DMS79 (cell line): ENCODE data around the gene COG5.

Experiments used
- DNase-seq: peaks from one replicate; lab custom pipeline; 2025; lab: John Stamatoyannopoulos, UW

COG5 gene

DNA sequence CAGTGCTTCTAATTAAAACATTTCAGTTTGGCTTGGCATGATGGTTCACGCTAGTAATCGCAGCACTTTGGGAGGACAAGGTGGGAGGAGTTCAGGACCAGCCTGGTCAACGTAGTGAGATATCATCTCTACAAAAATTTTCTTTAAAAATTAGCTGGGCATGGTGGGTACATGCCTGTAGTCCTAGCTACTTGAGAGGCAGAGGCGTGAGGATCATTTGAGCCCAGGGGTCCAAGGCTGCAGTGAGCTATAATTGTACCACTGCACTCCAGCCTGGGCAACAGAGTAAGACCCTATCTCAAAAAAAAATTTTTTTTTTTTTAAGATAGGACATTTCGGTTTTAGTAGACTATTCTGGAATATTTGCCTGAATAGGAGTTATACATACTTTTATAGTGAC, 382.5 kb downstream of the COG5 start:
- no peak for DNase-seq

DNA sequence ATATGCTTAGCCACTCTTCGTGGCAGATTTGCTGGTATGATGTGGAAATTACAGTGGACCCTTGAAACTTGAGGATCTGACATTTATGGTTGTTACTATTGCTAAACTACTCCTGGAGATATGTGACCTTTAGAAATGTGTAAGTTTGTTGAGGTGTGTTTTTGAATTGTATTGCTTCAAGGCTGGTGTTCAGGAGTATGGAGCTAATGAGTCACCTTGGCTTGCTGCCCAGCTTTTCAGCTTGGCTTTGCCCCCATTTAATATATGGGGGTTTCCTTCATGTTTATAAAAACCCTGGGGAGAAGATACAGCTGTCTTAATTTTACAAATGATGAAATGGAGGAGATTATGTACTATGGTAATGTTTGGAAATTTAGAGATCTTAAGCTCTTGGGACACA, 383.3 kb downstream of the COG5 start:
- no peak for DNase-seq

DNA sequence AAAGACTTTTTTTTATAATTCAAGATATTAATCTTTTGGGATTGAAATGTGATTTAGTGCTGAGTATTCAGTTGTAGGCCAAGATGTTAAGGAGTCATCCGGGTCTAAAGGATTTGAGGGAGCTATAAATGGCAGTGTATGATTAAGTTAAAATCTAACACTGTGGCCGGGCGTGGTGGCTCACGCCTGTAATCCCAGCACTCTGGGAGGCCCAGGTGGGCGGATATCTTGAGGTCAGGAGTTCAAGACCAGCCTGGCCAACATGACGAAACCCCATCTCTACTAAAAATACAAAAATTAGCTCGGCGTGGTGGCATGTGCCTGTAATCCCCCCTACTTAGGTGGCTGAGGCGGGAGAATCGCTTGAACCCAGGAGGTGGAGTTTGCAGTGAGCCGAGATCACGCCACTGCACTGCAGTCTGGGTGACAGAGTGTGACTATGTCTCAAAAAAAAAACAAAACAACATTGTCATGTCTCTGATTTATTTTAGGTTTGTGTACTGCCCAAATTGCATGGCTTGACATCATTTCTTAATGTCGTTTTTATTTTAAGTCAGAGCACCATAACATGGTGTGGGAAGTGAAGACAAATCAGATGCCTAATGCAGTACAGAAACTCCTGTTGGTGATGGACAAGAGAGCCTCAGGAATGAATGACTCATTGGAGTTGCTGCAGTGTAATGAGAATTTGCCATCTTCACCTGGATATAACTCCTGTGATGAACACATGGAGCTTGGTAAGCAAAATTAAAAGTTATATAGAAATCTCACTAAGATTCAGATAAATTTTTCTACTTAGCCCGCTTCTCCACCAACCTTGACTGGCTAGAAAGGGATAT, 384.2 kb downstream of the COG5 start:
- DNase-seq, result no peak

DNA sequence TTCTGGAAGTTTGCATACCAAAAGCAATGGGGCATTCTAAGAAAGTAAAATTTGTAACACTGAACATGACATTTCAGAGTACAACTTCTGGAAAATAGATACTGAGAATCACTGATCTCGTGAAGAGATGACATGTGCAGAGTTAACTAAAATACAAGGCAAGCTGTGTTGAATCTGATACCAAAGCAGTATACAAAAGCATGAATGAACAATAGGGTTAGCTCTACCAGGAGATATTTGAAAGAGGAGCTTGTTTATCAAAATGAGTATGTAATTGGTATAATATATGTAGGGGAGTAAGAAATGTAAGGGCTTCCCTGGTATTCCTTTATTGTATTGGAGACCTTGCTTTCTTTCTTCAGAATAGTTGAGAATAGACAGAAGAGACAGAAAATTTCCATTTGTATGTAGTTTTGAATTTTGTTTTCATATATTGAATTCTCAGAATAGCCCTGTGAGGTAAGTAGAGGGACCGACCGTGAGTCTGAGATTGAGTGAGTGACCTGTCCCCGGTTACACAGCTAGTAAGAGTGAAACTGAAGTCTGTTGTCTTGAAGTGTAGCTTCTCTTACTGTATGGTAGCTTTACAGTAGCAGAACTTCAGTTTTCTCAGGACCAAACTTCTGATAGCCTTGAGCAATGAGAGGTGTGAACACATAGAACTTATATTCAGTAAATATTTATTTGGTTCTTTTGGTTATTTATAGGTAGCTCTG, 389.9 kb downstream of the COG5 start:
- DNase-seq, result no peak

DNA sequence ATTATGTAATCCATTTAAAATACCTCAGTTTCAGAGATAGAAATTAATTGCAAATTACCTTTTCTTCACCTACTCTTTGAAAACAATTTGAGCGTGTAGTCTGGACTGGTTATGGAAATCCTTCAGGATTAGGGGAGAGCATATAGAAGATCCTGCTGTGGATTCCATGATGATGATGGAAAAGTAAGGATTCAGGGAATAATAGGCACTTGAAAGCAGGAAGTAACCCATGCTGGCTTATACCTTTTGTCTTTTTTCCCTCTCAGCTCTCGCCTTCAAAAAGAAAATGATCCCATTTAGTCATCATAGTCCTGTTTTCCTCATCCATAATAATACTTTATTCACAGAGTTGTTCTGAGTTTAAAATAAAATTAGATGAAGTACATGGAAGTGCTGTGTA, 390.5 kb downstream of the COG5 start:
- DNase-seq, result no peak

DNA sequence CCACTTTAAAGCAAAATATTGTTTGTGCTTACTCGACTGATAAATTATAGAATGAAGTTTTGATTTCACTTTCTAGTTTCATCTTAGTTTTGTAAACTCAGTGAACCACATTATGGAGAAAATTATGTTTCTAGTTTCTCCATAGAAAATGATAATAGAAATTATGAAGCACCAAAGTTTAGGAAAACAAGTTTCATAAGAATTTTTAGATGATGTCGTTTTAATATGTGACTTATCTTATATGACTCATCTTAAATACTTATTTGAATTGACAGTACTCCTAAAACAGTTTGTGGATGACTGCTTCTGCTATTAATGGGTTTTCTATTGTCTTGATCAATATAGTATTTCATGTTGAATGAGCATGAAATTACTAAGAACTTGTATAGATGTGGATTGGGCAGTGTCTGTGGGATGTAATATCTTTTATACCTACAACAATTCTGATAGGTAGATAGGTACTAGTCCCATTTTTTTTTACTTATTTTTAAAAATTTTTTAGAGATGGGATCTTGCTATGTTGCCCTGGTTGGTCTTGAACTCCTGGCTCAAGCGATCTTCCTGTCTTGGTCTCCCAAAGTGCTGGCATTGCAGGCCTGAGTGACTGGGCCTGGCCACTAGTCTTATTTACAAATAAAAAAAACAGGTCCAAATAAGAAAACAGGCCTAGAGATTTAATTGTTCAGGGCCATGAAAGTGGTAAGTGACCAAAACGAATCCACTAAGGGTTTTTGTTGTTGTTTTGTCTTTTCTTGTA, 391.3 kb downstream of the COG5 start:
- no peak for DNase-seq

DNA sequence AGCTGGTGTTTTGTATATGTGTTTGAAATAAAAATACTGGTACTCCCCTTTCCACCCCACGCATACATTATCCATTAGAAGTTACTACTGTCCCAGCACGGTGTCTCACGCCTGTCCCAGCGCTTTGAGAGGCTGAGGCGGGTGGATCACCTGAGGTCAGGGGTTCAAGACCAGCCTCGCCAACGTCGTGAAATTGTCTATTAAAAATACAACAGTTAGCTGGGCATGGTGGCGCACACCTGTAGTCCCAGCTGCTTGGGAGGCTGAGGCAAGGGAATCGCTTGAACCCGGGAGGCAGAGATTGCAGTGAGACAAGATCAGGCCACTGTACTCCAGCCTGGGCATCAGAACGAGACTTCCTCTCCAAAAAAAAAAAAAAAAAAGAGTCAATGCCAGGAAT, 392.2 kb downstream of the COG5 start:
- DNase-seq, result no peak

DNA sequence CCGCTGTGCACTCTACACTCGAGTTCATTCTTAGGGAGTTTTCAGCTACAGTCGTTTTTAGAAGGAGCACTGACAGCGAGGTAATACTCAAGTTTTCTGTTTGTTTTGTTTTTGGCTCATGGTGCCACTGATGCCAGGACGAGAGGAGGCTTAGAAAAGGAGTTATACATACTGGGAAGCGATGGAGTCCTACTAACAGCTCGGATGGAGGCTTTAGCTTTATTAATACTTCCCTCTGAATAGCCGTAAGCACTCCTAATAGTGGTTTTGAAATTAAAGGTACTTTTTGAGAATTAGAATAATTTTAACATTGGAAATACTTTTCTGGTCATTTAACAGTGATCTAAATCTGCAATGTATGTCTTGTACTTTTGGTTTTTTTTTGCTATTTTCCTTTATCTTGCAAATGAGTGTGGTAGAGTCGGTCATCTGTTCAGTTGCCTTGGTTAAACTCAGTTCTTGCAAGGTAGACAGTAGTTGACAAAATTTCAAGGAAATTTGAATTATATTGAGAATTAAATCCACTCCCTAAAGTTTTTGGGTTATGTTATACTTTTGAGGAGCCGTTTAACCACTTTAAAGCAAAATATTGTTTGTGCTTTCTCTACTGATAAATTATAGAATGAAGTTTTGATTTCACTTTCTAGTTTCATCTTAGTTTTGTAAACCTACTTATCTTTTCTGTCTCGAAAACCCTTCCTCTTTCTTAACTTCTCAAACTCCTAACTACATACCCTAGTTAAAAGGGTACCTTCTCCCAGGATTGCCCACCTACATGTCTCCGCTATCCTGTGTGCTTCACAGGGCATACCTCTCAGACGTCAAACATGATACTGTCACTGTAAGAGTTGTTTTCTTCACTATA, 393.4 kb downstream of the COG5 start:
- no peak for DNase-seq

DNA sequence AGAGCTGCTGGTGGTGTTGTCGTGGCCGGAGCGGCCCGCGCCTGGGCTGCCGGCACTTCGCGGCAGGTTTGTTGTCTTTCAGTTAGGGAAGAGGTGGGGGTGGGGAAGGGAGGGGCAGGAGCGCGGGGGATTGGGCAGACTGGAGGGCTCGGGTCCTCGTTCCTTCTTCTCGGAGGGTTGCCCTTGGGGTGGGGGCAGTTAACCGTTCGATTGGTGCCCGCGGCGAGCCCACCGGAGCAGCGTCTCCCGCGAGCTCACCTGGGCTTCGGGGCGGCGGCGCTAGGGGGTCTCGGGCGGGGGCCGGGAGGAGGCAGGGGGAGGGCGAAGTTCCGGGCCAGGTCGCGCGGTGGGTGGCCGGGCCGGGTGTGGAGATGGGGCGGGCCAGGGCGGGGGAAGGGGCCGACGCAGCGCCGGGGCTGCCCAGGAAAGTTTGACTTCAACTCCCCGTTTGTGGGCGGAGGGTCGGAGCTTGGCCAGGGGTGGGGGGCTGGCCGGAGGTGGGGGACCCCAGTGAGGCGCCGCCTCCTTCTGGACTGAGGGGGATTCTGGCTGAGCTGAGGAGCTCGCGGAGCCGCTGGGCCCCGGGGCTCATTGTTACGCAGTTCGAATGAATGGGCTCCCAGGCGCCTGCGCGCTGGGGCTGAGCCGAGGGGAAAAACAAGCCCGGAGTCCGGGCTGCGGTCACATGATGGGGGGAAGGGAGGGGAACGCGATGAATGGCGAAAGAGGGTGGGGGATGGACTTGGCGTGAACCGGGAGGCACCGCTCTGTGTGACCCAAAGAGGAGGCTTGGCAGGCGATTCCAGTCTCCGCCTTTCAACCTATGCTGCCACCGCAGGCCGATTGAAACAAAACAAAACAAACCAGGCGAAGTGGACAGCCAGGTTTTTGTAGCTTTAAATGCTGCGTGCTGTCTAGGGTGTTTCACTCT, 394.3 kb downstream of the COG5 start:
- DNase-seq, result peak; percentile 89

DNA sequence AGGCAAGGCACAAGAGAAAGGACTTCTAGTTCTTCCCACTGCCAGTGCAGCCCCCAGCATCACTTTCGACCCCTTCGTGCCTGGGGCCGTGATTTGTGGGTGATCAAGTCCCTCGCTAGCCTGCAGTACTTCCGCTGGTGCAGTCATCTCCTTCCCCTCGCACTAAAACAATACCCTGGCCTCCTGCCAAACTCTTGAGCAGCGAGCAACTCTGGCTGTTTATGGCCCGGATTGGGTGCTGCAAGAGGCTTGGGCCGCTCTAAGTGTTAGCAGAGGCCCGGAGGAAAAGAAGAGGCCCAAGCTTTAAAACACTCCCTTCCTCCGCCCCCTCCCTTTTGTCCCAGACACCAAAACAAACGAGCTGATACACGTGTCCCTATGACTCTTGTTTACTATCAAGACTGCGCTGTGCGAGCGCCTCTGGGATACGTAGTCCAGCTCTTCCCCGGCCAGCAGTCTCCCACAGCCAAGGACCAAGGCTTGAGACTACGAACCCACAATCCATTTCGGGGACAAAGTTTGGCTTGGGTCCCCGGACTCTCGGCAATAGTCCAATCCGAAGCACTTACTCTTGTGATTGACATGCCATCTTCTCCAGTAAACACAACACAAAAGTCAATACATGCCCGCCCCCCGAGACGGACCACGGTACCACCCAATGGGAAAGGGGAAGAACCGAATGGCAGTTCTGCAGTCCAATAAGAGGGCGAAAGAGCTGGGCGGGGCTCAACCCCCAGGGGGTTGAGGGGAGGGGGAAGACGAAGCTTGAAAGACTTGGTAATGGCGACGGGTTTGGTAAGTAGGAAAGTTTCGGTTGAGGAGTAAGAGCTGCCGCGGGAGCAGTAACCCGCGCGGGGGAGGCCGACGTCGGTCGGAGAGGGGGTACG, 395.2 kb downstream of the COG5 start, which contains the start of gene HBP1:
Gene HBP1, plus strand, starts transcription at position 771 of the 887 bp plus-strand sequence. CDS start 10,891 bp downstream, outside the sequence.
- peak; percentile 100 for DNase-seq

DNA sequence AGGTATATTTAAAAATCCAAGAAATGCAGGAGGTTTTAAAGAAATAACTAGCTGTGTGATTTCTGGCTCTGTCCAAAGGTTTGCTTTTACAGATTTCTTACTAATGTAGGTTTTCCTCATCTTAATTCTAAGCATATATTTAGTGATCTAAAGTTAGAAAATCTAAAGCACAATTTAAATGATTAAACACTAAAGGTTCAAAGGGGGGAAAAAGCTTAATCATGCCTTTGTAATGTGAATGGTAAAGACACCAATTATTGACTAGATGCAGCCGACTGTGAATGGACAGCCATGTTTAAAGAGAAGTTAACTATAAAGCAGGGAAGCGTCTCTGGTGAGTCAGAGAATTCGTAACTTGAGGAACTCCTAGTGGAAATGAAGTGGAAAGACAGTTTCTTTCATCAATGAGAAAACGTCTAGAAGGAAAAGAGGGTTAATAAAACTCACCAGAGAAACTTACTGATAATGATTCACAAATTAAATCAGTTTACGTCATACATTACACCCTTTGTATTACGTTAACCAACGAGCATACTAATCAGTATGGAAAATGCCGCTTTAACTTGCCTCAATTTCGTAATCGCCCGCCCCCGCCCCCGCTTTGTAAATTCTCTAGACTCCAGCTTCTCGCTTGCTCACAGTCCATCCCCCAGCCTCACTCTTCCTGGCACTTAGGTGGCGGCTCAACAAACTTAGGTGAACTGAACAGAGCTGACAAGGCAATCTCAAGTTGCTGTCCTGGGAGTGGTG, 396.1 kb downstream of the COG5 start:
- peak; percentile 64 for DNase-seq

DNA sequence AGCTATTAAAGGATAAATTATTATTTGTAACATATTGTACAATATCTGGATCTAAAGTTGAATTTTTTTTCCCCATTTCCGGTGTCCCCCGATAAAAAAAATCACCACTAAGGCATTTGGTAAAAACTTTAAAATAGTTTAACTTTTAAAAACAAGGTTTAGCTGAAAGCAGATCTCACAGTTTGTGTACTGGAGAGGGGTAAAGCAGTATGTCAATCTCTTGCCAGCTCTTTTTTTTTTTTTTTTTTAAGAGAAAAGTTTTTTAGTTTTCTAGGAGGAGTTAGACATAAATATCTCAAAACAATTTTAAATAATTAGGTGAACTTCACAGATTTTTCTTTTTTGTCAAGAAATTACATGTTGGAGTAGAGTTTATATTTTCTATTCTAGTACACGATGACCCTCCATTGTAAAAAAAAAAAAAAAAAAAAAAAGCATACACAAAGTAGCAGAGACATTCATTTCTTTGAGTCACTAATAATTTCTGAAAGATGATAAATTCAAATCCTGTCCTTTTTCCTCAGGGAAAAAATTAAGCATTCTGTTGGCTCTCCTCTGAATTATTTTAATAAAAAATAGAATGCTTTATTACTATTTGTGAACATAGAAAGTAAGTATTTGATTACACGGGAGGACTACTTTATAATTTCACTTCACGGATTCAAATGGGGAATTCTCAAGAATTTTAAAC, 396.8 kb downstream of the COG5 start:
- no peak for DNase-seq

DNA sequence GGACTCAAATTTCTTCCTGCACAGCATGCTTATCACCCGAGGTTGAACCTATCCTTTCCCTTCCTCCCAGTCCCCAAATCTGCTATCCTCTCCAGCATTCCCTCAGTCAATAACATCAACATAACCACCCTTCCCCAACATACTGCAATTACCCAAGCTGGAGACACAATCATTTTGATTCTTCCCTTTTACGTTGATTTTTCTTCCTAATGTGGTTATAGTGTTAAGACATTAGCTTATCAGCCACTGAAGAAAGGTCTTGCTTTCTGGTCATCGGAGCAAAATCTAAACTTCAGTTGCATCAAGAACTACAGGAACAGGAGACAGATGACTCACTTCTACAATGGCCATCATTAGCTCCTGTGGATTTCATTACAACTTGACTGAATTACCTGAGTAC, 398.4 kb downstream of the COG5 start:
- no peak for DNase-seq

DNA sequence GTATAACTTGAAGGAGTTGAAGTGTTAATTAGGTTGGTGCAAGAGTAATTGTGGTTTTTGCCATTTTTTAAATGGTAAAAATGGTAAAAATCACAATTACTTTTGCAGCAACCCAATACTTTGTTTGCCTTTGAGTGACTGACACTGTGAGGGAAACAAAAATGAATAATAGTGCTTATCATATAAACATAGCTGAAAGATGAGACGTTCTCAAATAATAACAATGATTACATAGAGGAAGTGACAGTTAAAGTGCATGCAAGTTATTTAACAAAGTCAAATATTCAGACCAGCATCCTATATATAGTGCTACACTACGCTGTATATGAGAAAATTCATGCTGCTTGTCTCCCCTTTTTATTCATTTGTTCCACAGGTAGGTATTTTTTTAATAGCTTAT, 399.6 kb downstream of the COG5 start:
- no peak for DNase-seq

DNA sequence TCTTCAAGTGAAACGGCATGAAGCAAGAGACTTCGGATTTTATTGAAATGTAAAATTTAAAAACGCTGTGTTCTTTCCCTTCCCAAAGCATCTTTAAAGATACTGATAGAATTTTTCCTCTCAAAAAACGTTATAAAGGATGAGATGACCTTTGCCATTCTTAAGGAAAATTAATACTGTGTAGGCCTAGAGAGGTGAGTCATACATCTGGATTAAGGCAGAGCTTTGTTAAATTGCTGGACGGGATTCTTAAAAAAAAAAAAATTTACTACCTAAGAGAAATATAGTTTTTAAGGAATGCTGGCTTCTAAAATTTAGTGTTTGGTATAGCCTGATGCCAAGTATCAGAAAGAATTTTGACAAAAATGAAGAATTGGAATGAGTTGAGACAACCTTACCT, 401.2 kb downstream of the COG5 start:
- DNase-seq, result no peak

DNA sequence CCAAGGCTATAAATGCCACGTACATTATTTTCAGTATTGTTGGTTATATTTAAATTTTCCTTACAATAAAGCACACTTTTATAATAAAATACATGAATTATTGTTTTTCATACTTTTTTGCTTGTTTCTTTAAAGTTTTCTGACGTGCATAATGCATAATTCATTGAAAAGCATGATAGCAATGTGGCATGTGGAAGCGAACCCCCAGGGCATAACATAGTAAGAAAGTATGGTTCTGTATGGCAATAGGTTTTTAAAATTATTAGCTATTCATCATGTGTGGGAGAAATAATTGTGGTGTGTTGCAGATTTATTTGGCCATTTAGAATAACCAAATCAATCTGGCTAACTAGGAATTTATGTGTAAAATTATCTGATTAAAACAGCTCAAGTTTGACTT, 402.3 kb downstream of the COG5 start:
- DNase-seq, result no peak

DNA sequence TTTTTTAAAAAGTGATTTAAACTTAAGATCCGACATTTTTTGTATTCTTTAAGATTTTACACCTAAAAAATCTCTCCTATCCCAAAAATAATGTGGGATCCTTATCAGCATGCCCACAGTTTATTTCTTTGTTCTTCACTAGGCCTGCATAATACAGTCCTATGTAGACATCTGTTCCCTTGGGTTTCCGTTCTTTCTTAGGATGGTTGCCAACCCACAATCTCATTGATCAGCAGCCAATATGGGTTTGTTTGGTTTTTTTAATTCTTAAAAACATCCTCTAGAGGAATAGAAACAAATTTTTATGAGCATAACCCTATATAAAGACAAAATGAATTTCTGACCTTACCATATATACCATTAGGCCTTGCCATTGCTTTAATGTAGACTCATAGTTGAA, 403.3 kb downstream of the COG5 start:
- no peak for DNase-seq

DNA sequence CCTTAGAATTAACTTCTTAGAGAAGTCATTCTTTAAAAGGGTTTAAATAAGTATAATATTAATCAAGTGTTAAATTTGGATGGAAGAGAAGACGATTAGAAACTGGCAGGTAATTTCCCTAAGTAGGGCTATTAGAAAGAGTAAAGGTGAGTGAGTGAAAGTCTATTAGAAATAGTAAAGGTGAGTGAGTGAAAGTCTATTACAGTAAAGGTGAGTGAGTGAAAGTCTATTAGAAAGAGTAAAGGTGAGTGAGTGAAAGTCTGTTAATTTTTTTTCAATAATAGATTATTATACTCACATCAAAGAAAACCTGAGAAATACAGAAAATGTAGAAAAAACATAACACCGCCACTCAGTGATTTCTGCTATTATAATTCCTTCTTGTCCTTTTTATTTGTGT, 405.7 kb downstream of the COG5 start:
- DNase-seq, result no peak
